SKM-1 treated with dmso at 0.1 percent for 144 hours (cell line): ENCODE data around the gene WNT3A.
A peak's percentile ranks its signal among the peaks of the same experiment; 100 is the strongest.

Experiments
- DNase-seq: peaks from one replicate; lab custom pipeline; 2025; ENCODE audit not compliant: unreplicated experiment; lab: John Stamatoyannopoulos, UW

The WNT3A gene

DNA sequence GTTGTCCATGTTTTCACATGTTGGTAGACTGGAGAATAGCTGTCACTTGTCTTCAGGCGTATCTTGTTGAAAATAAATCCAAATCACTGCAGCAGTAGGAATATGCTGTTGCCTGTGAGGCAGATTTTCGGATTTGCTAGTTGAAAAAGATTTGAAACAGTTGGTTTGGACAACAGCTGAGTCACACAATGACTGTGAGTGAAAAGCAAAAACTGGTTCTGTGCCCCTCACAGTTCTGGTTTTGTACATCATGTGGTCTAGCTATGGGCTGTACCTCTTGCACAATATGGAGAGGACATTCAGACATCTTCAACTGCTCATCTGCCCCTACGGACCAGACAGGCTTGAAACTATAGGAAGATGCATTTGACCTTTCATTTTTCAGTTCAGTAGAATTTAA, 77.5 kb downstream of the WNT3A start:
- peak; percentile 26 for DNase-seq

DNA sequence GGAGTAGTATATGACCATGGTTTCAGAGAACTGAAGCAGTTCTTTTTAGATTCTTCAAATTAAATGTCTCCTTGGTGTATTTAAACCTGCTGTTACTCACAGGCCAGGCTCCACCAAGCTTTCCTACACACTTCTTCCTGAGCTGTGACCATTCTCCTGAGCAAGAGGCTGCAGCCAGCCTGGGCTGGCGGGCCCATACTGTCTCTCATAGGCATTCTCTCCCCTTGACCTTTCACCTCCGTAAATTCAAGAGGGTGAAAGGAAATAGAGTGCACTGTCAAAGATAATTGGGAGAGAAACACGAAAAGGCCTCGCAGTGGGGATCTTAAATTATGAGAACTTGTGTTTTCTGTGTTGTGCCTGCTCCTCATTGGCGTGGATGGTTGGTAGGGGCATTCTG, 78.0 kb downstream of the WNT3A start:
- DNase-seq = no peak

DNA sequence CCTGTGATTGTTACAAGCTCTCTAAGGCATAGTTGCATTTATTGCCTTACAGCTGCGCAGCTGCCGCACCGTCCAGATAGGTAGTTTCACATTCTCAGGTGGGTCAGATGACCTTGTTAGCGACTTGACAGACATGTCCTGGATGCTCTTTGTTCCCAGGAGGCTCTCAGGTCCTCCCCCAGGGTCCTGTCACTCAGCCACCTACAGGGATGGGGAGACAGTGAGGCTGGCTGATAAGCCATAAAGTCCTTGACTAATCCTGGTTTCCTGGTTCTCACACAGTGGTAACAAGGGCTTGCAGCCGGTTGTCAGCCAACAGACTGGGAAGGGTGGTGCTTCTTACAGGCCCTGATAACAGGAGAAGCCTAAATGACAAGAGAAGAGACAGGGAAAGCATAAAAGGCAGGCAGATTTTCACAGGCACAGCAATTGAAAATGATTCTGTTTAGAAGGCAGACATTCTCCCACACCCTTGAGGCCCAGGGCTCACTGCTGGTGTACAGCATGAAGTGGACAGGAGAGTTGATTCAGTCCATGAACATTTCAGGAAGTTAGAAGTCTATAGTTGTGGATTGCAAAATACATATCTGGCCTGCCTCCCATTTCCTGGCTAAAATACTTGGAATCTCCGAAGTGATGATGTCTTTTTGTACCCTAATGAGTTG, 78.6 kb downstream of the WNT3A start:
- no peak for DNase-seq

DNA sequence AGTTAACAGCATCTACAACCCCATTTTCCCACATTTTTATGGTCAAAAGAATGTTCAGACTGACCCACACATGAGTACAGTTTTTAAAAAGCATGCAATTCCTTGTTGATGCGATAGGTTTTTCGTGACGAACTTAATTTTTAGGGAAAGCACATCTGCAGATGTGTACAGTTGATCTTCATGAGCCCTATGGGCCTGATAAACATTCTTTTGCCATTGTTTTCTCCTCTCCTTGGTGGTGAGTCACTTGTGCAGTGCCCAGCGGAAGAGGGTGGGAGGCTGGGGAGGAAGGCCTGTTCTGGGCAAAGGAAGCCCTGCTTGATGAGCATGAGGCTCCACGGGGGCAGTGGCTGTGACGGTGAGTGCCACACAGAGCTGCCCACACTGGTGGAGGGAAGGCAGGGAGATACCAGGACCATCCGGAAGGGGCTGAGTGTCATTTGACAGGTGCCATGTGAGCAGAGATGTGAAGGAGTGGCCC, 81.0 kb downstream of the WNT3A start:
- DNase-seq = no peak

DNA sequence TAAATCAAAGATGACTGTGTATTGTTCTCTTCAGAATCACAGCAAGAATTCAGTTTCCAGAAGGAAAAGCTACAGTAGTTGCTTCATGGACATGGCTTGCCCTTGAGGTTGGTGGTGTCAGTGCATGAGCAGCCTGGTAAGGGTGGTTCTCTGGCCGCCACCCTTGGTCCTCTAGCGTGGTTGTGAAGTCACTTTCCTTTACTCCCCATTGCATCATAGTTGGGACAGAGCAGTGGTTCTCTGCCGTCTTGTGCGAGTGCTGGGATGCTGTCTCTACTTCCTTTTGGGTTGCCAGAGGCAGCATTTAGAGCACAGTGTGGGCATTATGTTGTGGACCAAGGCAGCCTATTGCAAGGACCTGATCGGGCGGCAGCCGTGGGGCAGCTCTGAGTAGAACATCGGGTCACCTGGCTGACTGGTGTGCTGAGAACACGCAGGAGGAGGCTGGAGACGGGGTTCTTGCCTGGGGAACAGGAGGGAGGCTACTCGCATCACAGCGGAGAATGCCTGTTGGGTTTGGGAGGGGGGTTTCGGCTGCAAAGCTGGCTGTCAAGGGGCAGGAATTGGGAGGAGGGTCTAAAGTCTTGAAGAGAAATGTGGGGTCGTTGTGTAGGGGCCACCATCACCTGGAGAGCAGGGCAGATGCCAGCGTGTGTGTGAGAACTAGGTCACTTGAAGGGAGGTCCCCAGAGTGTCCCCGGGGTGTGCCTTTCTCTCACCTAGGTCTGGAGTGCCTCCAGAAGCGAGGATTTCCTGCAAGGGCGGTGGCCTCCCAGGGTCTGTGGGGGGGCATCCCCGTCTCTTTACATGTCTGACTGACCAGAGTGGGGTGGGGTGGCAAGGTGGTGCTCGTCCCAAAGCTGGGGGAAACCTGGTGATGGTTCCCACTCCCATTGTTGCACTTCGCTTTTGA, 82.0 kb downstream of the WNT3A start:
- peak; percentile 80 for DNase-seq

DNA sequence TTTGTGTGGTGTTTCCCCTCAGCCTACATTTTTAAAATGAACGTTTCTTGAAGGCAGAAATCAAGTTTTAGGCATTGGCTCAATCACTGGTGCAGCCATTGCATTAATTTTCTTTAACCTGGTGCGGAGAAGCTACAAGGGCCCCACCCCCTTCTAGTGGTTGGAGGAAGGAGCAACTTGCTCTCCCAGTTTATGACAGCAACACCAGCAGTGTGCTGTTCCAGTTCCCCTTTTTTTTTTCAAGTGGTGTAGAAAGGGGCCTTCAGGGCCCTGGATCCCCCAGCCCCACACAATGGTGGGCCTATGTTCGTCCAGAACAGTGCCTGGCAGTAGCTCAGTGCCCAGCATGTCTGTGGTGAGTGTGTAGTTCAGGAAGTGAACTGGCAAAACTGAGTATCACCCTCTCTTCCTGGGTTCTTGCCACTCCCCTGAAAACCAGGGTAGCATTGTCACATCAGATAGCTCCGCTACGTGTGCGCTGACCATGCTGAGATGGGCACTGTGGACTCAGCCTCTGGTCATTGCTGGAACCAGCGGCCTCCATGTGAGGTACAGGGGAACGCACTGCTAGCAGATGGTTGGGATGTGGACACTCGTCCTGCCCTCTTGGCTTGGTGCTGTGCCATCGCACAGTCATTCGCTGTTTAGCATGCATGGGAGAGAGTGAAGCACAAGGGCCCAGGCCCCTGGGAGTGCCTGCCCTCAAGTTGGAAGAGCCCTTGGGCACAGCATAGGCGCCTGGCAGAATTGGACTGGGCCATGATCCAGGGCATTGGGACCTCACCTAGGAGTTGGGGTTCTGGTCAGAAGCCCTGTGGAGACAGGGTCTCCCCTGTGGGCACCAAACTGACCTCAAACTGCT, 83.0 kb downstream of the WNT3A start:
- DNase-seq = peak; percentile 78

DNA sequence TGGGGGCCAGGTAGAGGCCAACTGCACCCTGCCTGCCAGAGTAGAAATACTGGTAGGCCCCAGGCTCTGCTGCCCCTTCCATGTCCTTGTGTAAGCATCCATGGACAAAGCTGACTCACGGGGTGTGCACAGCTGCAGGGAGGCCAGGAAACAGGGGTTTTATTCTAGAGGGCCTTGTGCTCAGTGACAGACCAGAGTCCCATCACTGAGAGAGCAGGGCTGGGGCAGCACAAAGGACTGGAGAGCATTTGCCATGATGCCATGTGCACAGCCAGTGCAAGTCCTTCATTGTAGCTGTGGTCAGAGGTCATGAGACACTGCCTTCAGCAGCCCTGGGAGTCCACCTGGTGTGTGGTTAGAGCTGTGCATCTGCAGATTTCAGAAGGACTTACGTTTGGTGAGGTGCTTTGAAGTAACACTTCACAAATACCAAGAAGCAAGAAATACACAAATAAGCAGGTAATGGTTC, 83.8 kb downstream of the WNT3A start:
- DNase-seq = no peak

DNA sequence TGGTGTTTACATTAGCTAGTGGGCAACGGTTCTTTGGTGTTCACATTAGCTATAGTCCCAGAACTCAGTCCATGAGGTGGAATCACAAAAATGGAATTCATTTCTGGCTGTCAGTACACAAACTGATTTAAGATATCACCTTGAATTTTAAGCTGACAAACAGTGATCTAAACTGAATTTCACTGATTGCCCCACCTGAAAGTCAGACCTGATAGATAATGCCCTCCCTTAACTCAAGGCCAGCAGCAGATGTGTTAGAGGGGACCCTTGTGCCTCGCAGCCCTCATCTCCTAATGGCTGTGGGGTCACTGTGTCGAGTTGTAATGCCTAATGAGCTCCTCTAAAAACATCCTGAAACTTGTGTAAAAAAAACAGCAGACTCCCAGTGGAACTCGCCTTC, 84.3 kb downstream of the WNT3A start:
- no peak for DNase-seq

DNA sequence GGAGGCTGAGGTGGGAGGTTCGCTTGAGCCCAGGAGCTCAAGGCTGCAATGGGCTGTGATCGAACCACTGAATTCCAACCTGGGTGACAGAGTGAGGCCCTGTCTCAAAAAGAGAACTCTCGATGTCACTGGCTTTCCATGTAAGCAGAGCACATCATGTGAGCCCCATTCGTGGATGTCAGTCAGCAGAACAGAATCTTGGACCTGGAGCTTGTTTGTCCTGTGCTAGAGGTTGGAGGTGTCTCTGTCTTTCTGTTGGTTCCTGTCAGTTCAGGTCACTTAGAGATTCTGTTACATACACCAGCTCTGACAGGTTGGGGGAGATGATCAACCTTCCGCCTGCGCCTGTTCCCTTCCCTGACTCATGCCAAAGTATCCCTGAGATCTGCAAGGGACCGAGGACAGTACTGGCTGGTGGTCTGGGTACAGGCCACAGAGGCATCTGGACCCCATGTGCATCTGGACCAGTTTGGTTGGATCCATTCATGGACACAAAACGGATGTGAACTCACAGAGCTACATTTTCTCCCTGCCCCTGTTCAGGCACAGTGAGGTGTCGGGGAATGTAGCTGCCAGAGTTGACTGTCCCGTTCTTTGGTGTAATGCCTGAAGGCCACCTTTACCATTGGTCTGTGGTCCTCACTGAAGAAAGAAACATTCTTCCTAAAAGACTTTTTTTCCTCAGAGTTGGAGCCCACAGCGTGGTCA, 85.7 kb downstream of the WNT3A start:
- no peak for DNase-seq

DNA sequence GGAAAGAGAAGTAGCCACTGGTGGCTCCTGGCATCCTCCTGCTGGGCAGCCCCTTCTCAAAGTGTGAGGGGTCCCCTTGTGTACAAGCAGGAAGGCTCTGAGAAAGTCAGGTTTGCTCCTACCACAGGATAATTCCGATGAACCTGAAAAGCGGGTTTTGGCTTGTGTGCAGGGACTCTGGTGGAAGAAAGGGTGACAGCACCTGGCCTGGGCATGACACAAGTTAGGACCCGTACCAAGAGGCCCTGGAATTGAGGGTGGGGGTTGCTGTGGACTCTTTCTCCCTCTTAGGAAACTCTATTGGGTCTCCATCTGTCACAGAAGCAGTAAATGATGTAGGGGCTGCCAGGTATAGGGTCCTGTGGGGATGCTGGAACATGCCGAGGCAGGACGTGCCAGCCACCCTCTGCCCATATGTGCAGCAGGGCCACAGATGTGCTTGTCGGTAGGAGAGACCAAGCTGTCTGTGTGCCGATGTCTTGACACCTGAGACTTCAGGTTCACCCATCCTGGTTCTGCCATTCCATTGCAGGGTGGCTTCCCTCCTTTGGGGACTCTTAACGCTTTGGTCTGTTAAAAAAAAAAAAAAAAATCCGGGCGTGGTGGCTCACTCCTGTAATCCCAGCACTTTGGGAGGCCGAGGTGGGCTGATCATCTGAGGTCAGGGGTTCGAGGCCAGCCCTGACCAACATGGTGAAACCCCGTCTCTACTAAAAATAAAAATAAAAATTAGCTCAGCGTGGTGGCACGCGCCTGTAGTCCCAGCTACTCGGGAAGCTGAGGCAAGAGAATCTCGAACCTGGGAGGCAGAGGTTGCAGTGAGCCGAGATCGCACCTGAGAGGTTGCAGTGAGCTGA, 86.5 kb downstream of the WNT3A start:
- no peak for DNase-seq

DNA sequence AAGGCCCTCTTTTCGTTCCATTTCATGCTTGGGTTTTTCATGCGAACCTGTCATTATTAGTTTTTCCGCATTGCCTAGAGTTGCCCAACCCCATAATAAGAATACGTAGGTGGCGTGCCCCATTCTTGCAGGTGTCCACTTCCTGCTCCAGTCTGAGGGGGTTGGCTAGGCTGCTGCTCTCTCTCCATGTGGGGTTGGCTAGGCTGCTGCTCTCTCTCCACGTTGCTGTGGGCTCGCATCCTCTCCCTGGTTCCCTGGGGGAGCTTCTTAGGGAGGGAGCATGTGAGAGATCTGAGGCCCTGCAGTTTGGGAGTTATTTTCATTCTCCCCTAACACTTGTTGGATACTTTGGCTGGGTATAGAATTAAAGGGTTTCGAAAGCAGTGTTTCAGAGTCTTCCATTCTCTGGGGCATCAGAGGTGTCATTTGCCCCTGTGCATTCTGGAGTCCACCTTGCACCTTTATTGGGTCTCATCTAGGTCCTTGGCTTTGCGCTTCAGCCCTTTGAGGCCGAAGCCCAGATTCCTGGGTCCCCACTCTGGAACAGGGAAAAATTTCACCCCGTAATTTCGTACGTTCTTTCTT, 87.7 kb downstream of the WNT3A start:
- DNase-seq = no peak

DNA sequence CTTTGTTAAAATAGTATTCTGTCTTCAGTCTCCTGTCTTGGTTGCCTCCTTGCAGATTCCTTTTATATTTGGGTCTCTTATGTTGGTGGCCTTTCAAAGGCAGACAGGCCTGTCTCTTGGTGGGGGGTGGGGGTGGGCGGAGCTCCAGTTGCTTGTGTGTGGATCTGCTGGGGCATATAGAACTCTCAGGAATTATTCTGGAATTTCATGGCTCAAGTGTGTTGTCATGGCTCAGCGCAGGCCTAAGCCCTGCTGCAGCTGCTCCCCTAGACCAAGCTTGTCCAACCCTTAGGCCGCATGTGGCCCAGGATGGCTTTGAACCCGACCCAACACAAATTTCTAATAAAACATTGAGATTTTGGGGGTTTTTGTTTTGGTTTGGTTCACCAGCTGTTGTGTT, 88.4 kb downstream of the WNT3A start:
- DNase-seq = no peak

DNA sequence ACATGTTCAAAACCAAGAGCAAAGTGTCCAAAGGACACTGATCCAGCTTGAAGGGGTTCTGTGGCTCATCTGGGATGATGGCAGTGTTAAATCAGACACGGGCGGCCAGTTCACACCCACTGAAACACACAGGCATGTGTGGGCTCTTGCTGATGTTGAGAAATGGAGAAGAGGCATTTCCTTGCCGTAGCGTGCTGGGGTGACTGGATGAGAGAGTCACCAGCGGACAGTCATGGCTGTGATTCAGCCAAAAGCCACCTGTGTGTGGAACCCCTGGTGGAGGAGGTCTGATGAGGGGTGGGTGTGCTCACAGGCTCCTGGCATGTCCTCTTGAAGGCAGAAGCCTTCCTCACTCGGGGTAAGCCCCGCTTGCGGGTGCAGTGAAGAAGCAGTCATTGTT, 89.1 kb downstream of the WNT3A start:
- no peak for DNase-seq

DNA sequence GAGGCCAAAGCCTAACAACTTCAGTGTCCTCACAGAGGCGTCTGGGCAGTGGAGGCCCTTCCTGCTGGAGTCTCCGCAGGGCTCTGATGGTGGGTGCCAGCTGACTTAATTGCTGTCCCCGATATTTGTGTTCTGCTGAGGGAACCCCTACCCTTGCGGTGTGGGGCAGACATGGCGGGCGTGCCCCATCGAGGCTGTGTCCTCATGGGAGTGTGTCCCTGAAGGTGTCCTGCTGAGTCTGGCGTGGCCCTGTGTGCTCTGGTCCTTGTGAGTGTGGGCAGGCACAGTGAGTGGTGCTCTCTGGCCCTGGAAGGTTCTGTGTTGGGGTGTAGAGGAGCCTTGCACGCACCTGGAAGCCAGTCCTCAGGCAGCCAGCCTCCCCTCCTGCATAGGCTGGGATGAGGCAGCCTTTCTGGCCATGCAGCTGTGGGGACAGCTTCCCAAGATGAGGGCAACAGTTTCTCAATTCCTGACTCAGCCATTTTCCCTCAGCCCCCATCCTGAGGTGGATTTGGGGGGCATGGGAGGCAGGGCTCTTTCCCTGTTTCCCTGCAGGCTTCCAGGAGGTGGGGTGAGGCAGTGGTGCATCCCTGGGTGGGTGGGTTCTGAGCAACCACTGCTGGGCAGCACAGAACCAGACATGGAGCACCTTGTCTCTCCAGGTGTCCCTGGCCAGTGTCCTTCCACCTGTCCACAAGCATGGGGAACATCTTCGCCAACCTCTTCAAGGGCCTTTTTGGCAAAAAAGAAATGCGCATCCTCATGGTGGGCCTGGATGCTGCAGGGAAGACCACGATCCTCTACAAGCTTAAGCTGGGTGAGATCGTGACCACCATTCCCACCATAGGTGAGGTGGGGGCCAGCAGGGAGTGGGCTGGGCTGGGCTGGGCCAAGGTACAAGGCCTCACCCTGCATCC, 89.9 kb downstream of the WNT3A start:
- no peak for DNase-seq

DNA sequence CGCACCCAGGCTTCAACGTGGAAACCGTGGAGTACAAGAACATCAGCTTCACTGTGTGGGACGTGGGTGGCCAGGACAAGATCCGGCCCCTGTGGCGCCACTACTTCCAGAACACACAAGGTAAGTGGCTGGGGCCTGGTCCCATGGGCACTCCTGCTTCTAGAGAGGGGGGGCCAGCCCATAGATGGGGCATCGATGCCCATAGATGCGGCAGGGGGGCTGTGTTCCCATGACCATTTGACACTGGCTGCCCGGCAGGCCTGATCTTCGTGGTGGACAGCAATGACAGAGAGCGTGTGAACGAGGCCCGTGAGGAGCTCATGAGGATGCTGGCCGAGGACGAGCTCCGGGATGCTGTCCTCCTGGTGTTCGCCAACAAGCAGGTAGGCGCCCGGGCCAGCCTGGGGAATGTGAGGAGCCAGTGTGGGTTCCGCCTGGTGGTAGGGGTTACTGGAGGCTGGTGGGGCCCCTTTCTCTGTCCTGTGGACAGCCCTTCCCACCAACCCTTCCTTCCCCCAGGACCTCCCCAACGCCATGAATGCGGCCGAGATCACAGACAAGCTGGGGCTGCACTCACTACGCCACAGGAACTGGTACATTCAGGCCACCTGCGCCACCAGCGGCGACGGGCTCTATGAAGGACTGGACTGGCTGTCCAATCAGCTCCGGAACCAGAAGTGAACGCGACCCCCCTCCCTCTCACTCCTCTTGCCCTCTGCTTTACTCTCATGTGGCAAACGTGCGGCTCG, 90.7 kb downstream of the WNT3A start:
- DNase-seq = no peak

DNA sequence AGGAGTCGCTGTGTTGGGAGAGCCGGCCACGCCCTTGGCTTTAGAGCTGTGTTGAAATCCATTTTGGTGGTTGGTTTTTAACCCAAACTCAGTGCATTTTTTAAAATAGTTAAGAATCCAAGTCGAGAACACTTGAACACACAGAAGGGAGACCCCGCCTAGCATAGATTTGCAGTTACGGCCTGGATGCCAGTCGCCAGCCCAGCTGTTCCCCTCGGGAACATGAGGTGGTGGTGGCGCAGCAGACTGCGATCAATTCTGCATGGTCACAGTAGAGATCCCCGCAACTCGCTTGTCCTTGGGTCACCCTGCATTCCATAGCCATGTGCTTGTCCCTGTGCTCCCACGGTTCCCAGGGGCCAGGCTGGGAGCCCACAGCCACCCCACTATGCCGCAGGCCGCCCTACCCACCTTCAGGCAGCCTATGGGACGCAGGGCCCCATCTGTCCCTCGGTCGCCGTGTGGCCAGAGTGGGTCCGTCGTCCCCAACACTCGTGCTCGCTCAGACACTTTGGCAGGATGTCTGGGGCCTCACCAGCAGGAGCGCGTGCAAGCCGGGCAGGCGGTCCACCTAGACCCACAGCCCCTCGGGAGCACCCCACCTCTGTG, 91.6 kb downstream of the WNT3A start:
- DNase-seq = no peak

DNA sequence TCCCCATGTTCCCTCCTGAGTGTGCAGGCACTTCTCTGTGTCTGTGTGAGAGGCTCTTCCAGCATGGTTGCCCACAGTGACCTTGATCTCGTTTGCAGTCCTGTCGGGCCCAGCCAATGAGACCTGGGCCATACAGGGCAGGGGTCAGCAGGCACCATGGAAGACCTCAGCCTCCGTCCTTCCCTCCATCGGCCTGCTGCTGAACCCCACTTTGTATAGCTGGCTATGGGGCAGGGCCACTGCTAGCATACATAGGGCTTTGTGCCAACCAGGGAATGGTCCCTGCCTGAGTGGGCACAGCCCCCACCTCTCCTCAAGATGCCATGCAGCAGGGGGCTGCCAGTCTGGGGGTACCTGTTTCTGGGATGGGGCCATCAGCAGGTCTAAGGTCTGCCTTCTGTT, 92.5 kb downstream of the WNT3A start:
- no peak for DNase-seq
